ENCODE results near the gene TEN1. TPM values are rescaled to one million over a fixed set of nuclear protein-coding genes. Genes with fewer than 3 reads are reported as not detected.

Gene TEN1
- total and polyA plus RNA-seq, 9 of the 15 experiments (the other 6 are each of a cell fraction or from before 2014, with no cell fraction given) = 1.3 to 25.7 (median 10.1) TPM

- no peak for TF ChIP-seq GTF3C2 (IDR thresholded peaks at IDR 0.05; ENCODE audit: borderline replicate concordance, extremely low read depth, insufficient read length)
- no peak for TF ChIP-seq E2F5 (CRISPR knock-in tag; IDR thresholded peaks at IDR 0.05)
- TF ChIP-seq PTTG1 (tag; IDR thresholded peaks at IDR 0.05; ENCODE audit: low read depth) = no peak
- TF ChIP-seq CBX5 (IDR thresholded peaks at IDR 0.05; ENCODE audit: borderline replicate concordance, low read depth) = no peak
- no peak for TF ChIP-seq ZNF318 (IDR thresholded peaks at IDR 0.05; ENCODE audit: borderline replicate concordance in 1 of 2, low read depth in 1 of 2)
- 0 out of 2 replicates have a peak, but pooled peaks have one; percentile 43 for TF ChIP-seq ATF4 (CRISPR knock-in tag; IDR thresholded peaks at IDR 0.05)
- TF ChIP-seq MEIS2 (IDR thresholded peaks at IDR 0.05; ENCODE audit: partially characterized antibody) = peak; percentile 80
- peak; percentile 6; the same call in 1 of the 2 replicates for TF ChIP-seq ZNF511 (CRISPR knock-in tag; IDR thresholded peaks at IDR 0.05)
- TF ChIP-seq ZNF764 (CRISPR knock-in tag; IDR thresholded peaks at IDR 0.05; ENCODE audit: low read depth) = peak; percentile 55; the same call in 1 of the 2 replicates
- TF ChIP-seq XRCC3 (IDR thresholded peaks at IDR 0.05) = no peak
- no peak for TF ChIP-seq FOXK1 (CRISPR knock-in tag; IDR thresholded peaks at IDR 0.05; ENCODE audit: borderline replicate concordance)
- 0 out of 2 replicates have a peak, but pooled peaks have one; percentile 48 for TF ChIP-seq ZNF583 (CRISPR knock-in tag; IDR thresholded peaks at IDR 0.05)
Observed at GRCh38 chr17:75978938-75979704, at the start of gene TEN1, which contains the start of gene ACOX1 (continued).
